ENCODE data around the gene GRAMD1A.

GRAMD1A gene

DNA sequence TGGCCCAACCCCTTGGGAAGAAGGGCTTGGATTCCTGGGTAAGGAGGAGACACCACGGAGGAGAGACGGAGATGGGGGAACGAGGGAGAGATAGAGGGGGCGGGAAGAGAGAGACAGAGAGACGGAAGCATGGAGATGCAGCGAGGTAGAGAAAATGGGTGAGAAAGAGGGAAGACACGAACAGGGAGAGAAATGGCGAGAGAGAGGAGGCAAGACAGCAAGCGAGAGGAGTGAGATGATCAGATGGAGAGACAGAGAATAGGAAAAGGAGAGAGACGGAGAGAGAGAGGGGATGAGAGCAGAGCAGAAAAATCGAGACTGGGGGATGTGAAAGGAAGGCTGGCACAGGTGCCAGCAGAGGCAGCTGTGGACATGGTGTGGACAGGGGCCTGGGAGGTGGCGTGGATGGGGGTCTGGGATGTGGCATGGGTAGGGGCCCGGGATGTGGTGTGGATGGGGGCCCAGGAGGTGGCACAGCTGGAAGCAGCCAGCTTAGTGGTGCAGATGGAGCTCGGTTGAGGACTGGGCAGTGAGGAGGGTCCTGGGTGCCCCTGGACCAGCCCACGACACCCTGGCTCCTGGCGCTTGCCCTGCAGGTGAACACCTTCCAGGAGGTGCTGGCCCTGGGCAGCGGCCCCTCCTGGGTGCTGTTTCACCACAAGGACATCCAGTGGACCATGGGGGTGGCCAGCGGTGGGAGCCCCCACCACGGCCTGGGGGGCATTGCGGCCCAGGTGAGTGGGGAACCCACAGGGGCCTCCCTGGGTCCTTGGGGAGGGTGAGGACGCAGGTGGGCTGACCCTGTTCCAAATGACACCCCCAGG is 75.3 kb downstream of the GRAMD1A start:
- DNase-seq (ENCODE audit: low spot score), result no peak

DNA sequence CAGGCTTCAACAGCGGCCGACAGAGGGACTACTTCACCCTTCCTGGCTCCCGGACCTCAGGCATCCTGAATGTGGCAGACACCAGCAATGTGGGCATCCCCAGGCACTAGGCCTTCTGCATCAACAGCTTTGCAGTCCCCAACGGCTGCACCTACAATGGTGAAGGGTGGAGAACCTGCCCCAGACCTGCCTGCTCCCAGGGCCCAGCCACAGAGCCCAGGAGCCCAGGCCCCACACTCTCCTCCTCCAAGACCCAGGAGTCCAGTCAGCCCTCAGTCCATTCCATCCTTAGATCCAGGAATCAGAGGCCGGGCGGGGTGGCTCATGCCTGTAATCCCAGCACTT is 75.9 kb downstream of the GRAMD1A start:
- no peak for DNase-seq (ENCODE audit: low spot score)

Data from AG08396 (cell line).